ENCODE results near the gene CACNA1F.

DNA sequence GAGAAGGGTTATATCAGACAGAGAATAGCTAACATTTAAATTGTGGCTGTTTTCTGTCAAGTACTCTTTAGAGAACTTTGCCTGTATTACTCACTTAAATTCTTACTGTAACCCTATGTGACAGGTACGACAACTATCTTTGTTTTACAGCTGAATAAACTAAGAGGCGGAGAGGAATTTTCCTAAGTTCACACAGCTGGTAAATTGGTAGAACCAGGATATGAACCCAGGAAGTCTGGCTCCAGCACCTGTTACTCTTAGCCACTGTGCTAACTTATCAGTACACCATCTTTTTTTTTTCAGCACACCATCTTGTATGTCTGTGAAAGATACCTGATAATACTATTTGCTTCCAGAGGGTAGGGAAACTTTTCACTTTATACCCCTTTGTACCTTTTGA is 31.1 kb downstream of the CACNA1F start:
- TF ChIP-seq, protein P1, sequence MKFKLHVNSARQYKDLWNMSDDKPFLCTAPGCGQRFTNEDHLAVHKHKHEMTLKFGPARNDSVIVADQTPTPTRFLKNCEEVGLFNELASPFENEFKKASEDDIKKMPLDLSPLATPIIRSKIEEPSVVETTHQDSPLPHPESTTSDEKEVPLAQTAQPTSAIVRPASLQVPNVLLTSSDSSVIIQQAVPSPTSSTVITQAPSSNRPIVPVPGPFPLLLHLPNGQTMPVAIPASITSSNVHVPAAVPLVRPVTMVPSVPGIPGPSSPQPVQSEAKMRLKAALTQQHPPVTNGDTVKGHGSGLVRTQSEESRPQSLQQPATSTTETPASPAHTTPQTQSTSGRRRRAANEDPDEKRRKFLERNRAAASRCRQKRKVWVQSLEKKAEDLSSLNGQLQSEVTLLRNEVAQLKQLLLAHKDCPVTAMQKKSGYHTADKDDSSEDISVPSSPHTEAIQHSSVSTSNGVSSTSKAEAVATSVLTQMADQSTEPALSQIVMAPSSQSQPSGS (CRISPR knock-in tag; IDR thresholded peaks at IDR 0.05), result no peak
- TF ChIP-seq, protein P2, sequence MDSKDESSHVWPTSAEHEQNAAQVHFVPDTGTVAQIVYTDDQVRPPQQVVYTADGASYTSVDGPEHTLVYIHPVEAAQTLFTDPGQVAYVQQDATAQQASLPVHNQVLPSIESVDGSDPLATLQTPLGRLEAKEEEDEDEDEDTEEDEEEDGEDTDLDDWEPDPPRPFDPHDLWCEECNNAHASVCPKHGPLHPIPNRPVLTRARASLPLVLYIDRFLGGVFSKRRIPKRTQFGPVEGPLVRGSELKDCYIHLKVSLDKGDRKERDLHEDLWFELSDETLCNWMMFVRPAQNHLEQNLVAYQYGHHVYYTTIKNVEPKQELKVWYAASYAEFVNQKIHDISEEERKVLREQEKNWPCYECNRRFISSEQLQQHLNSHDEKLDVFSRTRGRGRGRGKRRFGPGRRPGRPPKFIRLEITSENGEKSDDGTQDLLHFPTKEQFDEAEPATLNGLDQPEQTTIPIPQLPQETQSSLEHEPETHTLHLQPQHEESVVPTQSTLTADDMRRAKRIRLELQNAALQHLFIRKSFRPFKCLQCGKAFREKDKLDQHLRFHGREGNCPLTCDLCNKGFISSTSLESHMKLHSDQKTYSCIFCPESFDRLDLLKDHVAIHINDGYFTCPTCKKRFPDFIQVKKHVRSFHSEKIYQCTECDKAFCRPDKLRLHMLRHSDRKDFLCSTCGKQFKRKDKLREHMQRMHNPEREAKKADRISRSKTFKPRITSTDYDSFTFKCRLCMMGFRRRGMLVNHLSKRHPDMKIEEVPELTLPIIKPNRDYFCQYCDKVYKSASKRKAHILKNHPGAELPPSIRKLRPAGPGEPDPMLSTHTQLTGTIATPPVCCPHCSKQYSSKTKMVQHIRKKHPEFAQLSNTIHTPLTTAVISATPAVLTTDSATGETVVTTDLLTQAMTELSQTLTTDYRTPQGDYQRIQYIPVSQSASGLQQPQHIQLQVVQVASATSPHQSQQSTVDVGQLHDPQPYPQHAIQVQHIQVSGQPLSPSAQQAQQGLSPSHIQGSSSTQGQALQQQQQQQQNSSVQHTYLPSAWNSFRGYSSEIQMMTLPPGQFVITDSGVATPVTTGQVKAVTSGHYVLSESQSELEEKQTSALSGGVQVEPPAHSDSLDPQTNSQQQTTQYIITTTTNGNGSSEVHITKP (IDR thresholded peaks at IDR 0.05; ENCODE audit: partially characterized antibody), result no peak
- TF ChIP-seq, protein P3, sequence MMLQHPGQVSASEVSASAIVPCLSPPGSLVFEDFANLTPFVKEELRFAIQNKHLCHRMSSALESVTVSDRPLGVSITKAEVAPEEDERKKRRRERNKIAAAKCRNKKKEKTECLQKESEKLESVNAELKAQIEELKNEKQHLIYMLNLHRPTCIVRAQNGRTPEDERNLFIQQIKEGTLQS (IDR thresholded peaks at IDR 0.05), result no peak
- TF ChIP-seq, protein P3 (CRISPR knock-in tag; conservative IDR thresholded peaks at IDR 0.05), result no peak
- TF ChIP-seq ELF4 (CRISPR knock-in tag; IDR thresholded peaks at IDR 0.05), result no peak
- TF ChIP-seq HNRNPH1 (optimal IDR thresholded peaks at IDR 0.05; ENCODE audit: low read depth, low read length), result no peak
- TF ChIP-seq, protein P4, sequence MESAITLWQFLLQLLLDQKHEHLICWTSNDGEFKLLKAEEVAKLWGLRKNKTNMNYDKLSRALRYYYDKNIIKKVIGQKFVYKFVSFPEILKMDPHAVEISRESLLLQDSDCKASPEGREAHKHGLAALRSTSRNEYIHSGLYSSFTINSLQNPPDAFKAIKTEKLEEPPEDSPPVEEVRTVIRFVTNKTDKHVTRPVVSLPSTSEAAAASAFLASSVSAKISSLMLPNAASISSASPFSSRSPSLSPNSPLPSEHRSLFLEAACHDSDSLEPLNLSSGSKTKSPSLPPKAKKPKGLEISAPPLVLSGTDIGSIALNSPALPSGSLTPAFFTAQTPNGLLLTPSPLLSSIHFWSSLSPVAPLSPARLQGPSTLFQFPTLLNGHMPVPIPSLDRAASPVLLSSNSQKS (CRISPR knock-in tag; IDR thresholded peaks at IDR 0.05), result no peak
- no peak for TF ChIP-seq SMARCE1 (IDR thresholded peaks at IDR 0.05)
- TF ChIP-seq ZNF23 (CRISPR knock-in tag; IDR thresholded peaks at IDR 0.05), result no peak
- no peak for TF ChIP-seq BMI1 (IDR thresholded peaks at IDR 0.05; ENCODE audit: low read length)
- TF ChIP-seq POLR2A (conservative IDR thresholded peaks at IDR 0.05), result no peak
- no peak for TF ChIP-seq SMAD3 (CRISPR knock-in tag; conservative IDR thresholded peaks at IDR 0.05)
- no peak for TF ChIP-seq CEBPG (CRISPR knock-in tag; IDR thresholded peaks at IDR 0.05)
- no peak for TF ChIP-seq CEBPG (tag; conservative IDR thresholded peaks at IDR 0.05 in 1 of 2, IDR thresholded peaks at IDR 0.05 in 1 of 2)
